NCI-H226 (cell line): ENCODE measurements around the gene ACTN1.

Source experiments
- DNase-seq: peaks from one replicate; pipeline ENCODE4 v3.0.0-alpha.2; 2015

The ACTN1 gene

GRCh38 chr14:68948686-68949600 is 30.2 kb downstream of the ACTN1 start:
- DNase-seq = no peak

DNA sequence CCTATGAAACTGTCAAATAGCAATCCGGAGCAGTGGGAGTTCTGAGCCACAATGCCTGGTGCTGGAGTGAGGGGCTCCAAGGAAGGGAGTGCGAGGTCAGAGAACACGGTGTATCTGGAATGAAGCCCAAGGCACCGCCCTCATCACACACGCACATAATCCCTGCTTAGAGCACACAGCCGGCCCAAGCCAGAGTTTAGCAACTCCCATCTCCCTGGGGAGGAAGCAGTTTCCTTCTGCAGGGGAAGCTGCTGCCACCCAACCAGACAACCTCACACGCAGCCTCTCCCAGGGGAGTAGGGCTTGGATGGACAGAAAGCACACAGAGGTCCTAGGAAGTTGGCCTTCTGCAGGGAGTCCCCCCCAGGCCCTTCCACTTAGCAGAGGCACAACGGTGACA is 31.3 kb downstream of the ACTN1 start:
- DNase-seq = no peak

GRCh38 chr14:68946489-68946822 is 32.6 kb downstream of the ACTN1 start:
- no peak for DNase-seq

- DNase-seq = no peak
These were observed 33.3 kb downstream of the ACTN1 start for GRCh38 chr14:68945585-68946488.

GRCh38 chr14:68945190-68945584 is 33.9 kb downstream of the ACTN1 start:
- DNase-seq = no peak

DNA sequence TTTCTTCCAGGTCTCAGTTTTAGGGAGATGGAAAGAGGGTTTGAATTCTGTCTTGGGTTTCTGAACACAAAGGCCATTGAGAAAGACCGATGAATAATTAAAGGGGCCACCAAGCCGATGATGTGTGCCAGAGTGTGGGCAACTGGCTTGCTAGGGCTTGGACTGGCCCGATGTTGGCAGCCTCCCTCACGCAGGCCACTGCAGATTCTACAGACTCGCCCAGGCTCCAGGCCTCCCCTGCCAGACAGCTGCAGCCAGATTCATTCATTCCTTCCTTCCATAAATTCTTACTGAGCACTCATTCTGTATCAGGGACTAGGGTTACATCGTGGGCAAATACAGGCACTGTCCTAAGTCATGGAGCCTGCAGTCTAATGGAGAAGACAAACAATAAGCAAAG is 34.9 kb downstream of the ACTN1 start:
- DNase-seq = no peak

DNA sequence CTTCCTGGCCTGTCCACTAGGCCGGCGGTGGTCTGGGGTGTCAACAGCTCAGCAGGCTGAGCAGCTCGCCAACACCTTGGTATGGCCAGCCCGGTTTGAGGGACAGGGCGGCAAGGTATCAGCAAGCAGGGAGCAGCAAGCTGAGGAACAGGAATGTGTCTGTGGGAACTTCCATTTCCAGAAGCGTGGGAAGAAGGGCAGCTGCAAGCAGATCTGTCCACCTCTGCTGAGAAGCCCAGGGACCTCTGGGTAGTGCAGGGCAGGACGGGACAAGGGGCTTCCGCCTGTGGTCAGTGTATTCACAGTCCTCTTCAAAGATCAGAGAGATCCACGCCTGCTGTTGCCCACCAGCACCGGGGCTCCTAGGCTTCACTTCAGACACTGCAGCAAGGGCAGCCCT is 36.0 kb downstream of the ACTN1 start:
- no peak for DNase-seq

DNA sequence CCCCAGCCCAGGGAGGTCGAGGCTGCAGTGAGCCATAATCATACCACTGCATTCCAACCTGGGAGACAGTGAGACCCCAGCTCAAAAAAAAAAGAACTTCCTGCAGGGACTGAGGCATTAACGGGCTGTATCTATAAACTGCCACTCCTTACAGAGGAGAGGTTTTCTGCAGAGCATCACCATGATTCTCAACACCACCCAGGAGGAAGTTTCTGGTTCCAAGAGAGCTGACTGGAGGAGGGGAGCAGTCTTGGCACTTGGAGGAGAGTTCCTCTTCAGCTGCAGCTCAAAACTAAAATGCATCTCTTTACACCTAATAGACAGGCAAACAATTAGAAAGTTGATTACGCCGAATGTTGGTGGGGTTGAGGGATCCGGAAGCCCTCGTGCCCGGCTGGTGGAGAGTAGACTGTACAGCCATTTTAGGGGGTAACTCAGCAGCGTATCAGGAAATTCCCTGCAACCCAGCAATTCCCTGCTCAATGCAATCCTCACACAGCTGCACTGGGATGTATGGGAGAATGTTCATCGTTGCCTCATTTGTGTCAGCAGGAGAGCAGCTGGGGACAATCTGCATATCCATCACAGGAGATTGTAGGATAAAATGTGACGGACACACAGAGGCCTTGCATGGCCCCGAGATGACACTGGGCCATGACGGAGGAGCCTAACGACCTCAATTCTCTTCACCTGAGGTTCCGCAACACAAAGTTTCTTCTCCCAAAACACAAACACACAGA is 36.6 kb downstream of the ACTN1 start:
- no peak for DNase-seq

GRCh38 chr14:68941820-68942219 is 37.3 kb downstream of the ACTN1 start:
- peak; percentile 92 for DNase-seq

DNA sequence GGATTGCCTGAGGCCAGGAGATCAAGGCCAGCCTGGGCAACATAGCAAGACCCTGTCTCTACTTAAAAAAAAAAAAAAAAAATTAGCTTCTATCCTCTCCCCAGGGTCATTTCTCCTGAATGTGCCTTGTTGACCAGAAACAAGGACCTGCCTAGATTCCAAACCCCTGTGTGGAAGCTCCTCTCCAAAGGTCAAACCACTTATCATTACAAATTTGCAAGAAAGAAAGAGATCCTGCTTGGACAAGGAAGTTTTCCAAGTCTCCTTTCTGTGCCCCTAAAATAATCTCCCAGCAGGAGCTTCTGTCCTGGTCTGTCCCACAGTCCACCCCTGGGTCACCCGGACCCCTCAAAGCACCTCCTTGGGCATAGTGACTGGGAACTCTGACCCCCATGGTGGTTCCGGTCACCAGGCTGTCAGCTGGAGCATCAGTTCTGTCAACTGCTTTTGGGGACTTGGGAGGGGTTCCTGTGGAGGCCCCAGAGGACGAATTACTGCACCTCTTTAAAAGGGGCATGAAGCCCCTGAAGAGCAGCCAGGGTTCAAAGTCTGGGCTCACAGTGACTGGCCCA is 38.4 kb downstream of the ACTN1 start:
- DNase-seq = no peak

DNA sequence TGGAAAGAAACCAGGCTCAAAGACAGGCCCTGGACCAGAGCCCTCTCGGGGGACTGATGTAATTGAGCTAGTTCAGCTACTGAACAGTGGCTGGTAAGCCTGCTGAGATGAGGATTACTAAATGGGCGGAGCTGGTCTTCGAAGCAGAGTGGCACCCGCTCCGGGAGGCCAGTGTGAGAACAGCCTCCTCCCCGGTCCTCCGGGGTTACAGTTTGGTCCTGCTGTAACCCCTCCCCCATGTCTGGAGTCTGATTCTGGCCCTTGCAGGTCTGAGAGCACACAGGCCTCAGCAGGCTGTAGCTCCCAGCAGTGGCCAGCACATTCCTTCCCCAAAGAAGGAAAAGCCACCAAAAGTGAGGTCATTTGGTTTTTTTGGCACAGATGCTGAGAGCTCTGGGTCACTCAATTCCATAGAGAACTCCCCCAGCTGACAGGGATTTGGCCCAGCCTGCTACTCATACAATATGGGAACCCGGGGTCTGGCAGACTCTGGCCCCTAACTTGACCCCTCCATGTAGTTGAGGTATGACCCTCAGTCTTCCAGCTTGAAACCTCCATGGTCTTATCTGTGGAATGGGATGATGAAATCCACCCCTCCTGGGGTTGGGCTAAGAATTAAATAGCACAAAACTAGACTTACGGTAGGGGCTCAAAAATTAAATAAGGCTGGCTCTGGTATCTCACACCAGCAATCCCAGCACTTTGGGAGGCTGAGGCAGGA is 39.0 kb downstream of the ACTN1 start:
- DNase-seq = peak; percentile 94

DNA sequence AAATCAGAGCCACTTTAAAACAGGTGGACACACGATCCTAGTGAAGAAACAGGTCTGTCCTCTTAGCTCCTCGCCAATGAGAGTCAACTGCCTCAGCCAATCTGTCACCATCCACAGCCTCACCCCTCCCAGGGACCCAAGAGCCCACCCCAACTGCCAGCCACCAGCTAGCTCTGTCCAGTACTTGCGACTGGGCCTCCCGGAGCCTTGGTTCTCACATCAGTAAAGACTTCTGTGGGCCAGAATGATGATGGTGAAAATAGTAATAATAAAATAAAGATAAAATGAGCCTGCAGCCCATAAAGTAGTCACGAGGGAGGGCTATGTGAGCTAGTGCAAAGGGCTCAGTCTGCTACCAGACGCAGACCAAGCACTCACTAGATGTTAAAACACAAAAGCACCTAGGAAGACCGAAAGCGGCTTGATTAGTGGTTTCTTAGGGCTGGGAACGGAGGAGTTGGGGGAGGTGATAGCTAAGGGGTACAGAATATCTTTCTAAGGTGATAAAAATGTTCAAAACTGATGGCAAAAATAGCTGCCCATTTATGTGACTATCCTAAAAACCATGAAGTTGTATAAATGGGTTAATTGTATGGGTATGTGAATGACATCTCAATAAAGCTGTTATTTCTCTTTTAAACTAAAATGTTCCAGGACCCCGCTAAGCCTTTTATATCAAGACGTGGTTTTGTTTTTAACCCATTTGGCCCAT is 39.8 kb downstream of the ACTN1 start:
- DNase-seq = no peak

- no peak for DNase-seq
These were observed 40.6 kb downstream of the ACTN1 start for GRCh38 chr14:68938271-68939150.

GRCh38 chr14:68937471-68938270 is 41.4 kb downstream of the ACTN1 start:
- peak; percentile 75 for DNase-seq

- no peak for DNase-seq
These were observed 42.1 kb downstream of the ACTN1 start for GRCh38 chr14:68936980-68937379.

DNA sequence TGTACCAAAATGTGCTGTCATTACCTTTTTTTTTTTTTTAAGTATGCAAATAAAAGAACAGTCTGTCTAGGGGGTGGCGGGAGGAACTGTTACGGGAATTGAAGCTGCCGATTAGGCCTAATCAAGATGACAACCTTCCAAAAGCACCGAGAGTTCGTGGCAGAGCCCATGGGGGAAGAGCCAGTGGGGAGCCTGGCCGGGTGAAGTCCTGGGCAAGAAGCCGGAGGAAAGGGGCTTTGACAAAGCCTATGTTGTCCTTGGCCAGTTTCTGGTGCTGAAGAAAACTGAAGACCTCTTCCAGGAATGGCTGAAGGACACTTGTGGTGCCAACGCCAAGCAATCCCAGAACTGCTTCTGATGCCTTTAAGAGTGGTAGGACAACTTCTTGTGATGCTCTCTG is 42.6 kb downstream of the ACTN1 start:
- DNase-seq = no peak

DNA sequence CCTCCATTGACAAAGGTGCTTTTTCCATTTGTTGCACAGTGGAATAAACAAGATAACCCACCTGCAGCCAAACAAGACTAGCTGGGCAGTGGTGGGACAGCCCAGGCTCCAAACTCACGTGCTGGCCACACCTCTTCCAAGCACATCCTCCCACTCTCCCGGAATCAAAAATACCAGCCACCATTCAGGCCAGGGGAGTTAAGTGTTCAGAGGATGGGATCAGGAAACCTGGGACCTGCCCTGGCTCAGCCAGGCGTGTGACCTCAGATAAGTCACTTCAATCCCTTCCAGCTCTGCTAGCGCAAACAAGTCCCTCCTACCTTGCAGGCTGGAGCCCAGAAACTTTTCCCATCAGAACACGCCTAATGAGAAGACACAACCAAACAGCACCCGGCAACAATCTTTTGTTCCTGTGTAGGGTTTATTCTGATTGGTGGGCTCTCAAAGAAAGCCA is 43.3 kb downstream of the ACTN1 start:
- DNase-seq = no peak

GRCh38 chr14:68934066-68934465 is 45.0 kb downstream of the ACTN1 start:
- no peak for DNase-seq

DNA sequence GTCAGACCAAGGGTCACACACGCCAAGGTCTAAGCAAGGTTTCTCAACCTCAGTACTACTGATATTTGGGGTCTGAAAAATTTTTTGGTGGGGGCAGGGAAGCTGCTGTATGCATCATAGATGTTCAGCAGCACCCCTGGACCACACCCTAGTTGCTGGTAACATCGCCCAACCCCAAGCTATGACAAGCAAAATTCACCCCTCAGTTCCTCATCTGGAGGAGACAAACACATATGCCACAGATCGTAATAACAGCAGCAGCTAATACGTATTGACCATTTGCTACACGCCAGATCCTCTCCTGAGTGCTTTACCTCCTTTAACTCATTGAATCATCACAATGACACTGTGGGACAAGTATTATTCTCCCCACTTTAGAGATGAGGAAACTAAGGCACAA is 46.4 kb downstream of the ACTN1 start:
- no peak for DNase-seq

GRCh38 chr14:68932231-68932630 is 46.9 kb downstream of the ACTN1 start:
- DNase-seq = no peak
